ENCODE data around the gene OSBPL10. TPM values are rescaled to one million over a fixed set of nuclear protein-coding genes. Genes with fewer than 3 reads are reported as not detected.

OSBPL10 gene
- total RNA-seq, 1 experiment from 2014 or later, result 48.0 TPM

DNA sequence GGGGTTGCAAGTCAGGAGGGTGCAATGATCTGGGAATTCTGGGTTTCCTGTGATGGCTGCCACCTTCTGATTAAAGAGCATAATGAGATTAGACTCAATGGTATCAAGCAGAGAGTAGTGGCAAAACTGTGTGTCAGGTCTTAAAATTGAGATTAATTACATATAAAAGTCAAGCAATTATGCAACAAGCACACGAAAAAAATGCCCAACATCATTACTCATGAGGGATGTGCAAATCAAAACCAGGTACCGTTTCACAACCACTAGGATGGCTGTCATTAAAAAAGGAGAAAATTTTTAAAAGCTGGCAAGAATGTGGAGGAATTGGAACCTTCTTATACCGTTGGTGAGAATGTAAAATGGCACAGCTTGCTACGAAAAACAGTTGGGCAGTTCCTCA, 205.0 kb downstream of the OSBPL10 start:
- TF ChIP-seq EZH2phosphoT487 (IDR thresholded peaks at IDR 0.05; ENCODE audit: borderline replicate concordance, low read length) (no peak), EZH2 (IDR thresholded peaks at IDR 0.05; ENCODE audit: low read length, unreplicated experiment) (no peak)
- TF ChIP-seq, protein P1, sequence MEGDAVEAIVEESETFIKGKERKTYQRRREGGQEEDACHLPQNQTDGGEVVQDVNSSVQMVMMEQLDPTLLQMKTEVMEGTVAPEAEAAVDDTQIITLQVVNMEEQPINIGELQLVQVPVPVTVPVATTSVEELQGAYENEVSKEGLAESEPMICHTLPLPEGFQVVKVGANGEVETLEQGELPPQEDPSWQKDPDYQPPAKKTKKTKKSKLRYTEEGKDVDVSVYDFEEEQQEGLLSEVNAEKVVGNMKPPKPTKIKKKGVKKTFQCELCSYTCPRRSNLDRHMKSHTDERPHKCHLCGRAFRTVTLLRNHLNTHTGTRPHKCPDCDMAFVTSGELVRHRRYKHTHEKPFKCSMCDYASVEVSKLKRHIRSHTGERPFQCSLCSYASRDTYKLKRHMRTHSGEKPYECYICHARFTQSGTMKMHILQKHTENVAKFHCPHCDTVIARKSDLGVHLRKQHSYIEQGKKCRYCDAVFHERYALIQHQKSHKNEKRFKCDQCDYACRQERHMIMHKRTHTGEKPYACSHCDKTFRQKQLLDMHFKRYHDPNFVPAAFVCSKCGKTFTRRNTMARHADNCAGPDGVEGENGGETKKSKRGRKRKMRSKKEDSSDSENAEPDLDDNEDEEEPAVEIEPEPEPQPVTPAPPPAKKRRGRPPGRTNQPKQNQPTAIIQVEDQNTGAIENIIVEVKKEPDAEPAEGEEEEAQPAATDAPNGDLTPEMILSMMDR (conservative IDR thresholded peaks at IDR 0.05; ENCODE audit: low read depth, low read length), result no peak
- intact Hi-C loops (cut with micrococcal nuclease), result loop anchor here (5.0 kb wide), 1 partner anchor 191 kb away; no protein-coding TSS in a partner anchor
- H3K9ac ChIP-seq (ENCODE audit: low read length), result no peak overlapping the region
- H3K4me3 ChIP-seq (ENCODE audit: low read length), result no peak overlapping the region
- DNase-seq (no peak), ATAC-seq (no peak)
- H3K9me2 ChIP-seq (replicated peaks; ENCODE audit: low read length), result no peaks in the 10 kb centered on the region
- no peaks in the 10 kb centered on the region for H3K36me3 ChIP-seq (ENCODE audit: low read depth, low read length)
- H2AFZ ChIP-seq (ENCODE audit: low read length), result no peak overlapping the region
- H4K20me1 ChIP-seq (ENCODE audit: low read length), result no peaks in the 10 kb centered on the region
- no peak overlapping the region for H3K27ac ChIP-seq (ENCODE audit: low read length)
- no TSS peak for BruUV-seq (replicated peaks)
- H3K4me1 ChIP-seq (ENCODE audit: insufficient read depth, low read length), result peaks cover 19% of the 10 kb centered on the region
- POLR2A ChIA-PET (ENCODE audit: unreplicated experiment), result no interaction called here
- no peaks in the 10 kb centered on the region for H3F3A ChIP-seq (ENCODE audit: low read length, unreplicated experiment)
- H3K79me2 ChIP-seq (ENCODE audit: low read length), result 0 out of 2 replicates have a peak, but pooled peaks cover 10% of the 10 kb centered on the region
- H3K9me3 ChIP-seq (ENCODE audit: low read length), result no peaks in the 10 kb centered on the region
- CTCF ChIA-PET, result no interaction called here
- H3K27me3 ChIP-seq (ENCODE audit: low read length), result no peaks in the 10 kb centered on the region
- no peak overlapping the region for H3K4me2 ChIP-seq (ENCODE audit: low read length)

DNA sequence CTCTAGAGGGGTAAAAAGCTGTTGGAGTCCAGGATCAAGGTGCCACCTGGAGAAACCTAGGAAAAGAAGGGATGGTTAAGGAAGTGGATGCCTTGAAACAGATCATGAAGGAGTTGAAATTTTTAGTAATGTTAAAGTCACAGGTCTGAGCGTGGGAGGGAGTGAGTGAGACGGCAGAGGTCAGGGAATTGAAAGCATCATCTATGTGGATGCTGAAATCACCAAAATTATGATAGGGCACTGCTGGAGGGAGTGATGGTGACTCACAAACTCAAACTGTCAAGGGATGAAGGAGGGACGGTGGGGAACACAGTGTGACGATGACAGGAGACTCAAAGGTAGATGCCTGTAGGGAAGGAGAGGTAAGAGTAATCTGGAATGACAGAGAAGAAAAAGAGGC, 205.7 kb downstream of the OSBPL10 start:
- CTCF ChIA-PET, result no interaction called here
- Histone ChIP-seq H3K79me2 (ENCODE audit: low read length) (0 out of 2 replicates have a peak, but pooled peaks cover 10% of the 10 kb centered on the region), H3K4me2 (ENCODE audit: low read length) (no peak overlapping the region), H3K9me3 (ENCODE audit: low read length) (no peaks in the 10 kb centered on the region), H3K9ac (ENCODE audit: low read length) (no peak overlapping the region), H3K4me1 (ENCODE audit: insufficient read depth, low read length) (peaks cover 19% of the 10 kb centered on the region), H3K36me3 (ENCODE audit: low read depth, low read length) (no peaks in the 10 kb centered on the region), H3K4me3 (ENCODE audit: low read length) (no peak overlapping the region), H2AFZ (ENCODE audit: low read length) (no peak overlapping the region), H3K9me2 (replicated peaks; ENCODE audit: low read length) (no peaks in the 10 kb centered on the region), H3K27ac (ENCODE audit: low read length) (no peak overlapping the region), H3K27me3 (ENCODE audit: low read length) (no peaks in the 10 kb centered on the region), H4K20me1 (ENCODE audit: low read length) (no peaks in the 10 kb centered on the region), H3F3A (ENCODE audit: low read length, unreplicated experiment) (no peaks in the 10 kb centered on the region)
- POLR2A ChIA-PET (ENCODE audit: unreplicated experiment), result no interaction called here
- intact Hi-C loops (cut with micrococcal nuclease), result loop anchor here (5.0 kb wide), 1 partner anchor 192 kb away; no protein-coding TSS in a partner anchor
- TF ChIP-seq EZH2 (IDR thresholded peaks at IDR 0.05; ENCODE audit: low read length, unreplicated experiment) (no peak), EZH2phosphoT487 (IDR thresholded peaks at IDR 0.05; ENCODE audit: borderline replicate concordance, low read length) (no peak)
- TF ChIP-seq, protein P1 (conservative IDR thresholded peaks at IDR 0.05; ENCODE audit: low read depth, low read length), result no peak
- no TSS peak for BruUV-seq (replicated peaks)
- ATAC-seq (no peak), DNase-seq (no peak)

DNA sequence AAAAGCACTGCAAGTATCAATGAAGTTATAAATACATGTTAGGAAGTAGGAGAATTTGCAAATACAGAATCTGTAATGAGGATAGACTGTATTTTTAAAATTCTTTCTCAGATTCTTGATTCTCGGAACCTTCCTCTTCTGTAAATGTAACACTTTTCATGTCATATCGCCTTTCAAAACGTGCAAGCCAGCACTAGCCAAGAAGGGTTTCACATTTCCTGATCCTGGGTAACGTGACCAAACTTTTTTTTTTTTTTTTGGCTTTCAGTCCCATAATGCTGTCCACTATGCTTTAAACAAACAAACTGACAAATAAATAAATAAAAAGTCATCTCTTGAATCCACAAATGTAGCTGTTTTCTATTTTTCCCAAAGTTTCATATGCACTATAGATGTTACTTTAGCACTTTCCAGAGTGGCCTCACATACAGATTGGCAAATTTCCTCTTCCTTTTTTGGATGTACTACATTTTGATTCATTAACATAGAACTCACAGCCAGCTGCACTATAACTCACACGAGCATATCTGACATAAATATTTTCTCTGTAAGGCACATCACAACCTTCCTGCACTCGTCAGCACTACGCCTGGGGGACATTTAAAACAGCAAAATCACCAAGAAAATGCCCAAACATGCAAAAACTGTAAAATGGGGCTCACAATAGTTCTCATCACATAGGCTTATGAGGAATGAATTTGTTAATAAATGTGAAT, 208.1 kb downstream of the OSBPL10 start:
- no peak overlapping the region for H3K4me2 ChIP-seq (ENCODE audit: low read length)
- intact Hi-C loops (cut with micrococcal nuclease), result no loop called here
- DNase-seq (no peak), ATAC-seq (no peak)
- no peak overlapping the region for H3K4me3 ChIP-seq (ENCODE audit: low read length)
- H3K79me2 ChIP-seq (ENCODE audit: low read length), result 0 out of 2 replicates have a peak, but pooled peaks cover 4% of the 10 kb centered on the region
- H3K27ac ChIP-seq (ENCODE audit: low read length), result no peak overlapping the region
- no TSS peak for BruUV-seq (replicated peaks)
- H3K27me3 ChIP-seq (ENCODE audit: low read length), result no peaks in the 10 kb centered on the region
- ChIA-PET CTCF (no interaction called here), POLR2A (ENCODE audit: unreplicated experiment) (no interaction called here)
- no peaks in the 10 kb centered on the region for H3K9me2 ChIP-seq (replicated peaks; ENCODE audit: low read length)
- H2AFZ ChIP-seq (ENCODE audit: low read length), result no peak overlapping the region
- no peak for TF ChIP-seq EZH2 (IDR thresholded peaks at IDR 0.05; ENCODE audit: low read length, unreplicated experiment)
- no peak for TF ChIP-seq EZH2phosphoT487 (IDR thresholded peaks at IDR 0.05; ENCODE audit: borderline replicate concordance, low read length)
- TF ChIP-seq, protein P1 (conservative IDR thresholded peaks at IDR 0.05; ENCODE audit: low read depth, low read length), result no peak
- peaks cover 12% of the 10 kb centered on the region for H3K4me1 ChIP-seq (ENCODE audit: insufficient read depth, low read length)
- no peaks in the 10 kb centered on the region for H3K9me3 ChIP-seq (ENCODE audit: low read length)
- H3K9ac ChIP-seq (ENCODE audit: low read length), result no peak overlapping the region
- H3F3A ChIP-seq (ENCODE audit: low read length, unreplicated experiment), result no peaks in the 10 kb centered on the region
- no peaks in the 10 kb centered on the region for H3K36me3 ChIP-seq (ENCODE audit: low read depth, low read length)
- H4K20me1 ChIP-seq (ENCODE audit: low read length), result no peaks in the 10 kb centered on the region

Data from PC-3 (cell line).